Common myeloid progenitor, CD34-positive (primary cell): ENCODE data around the gene MAP3K2.
A peak's percentile ranks its signal among the peaks of the same experiment; 100 is the strongest.

Experiments
- CTCF ChIA-PET: fragments of 350-600 bp; sonication (Branson Sonifier 250); formaldehyde crosslinking; loops from one replicate; lab custom pipeline; 2021; ENCODE audit warnings: antibody characterized with exemption; lab: Charles Lee
- POLR2A ChIA-PET: fragments of 350-600 bp; sonication (Branson Sonifier 250); formaldehyde crosslinking; loops from one replicate; lab custom pipeline; 2021; ENCODE audit warnings: antibody characterized with exemption; lab: Charles Lee
- DNase-seq, 3 donors: peaks; one replicate each; pipeline versions ENCODE4 v3.0.0 to v3.0.0-alpha.2; 2013
- H3K27ac ChIP-seq, 2 experiments: 1 replicate in 1 of 2; 2 replicates in 1 of 2; pipeline ENCODE4 v1.7.0; 2013; ENCODE audit warnings: inconsistent platforms in 2 of 2, low read length in 2 of 2, mild to moderate bottlenecking in 2 of 2, low read depth in 1 of 2, moderate library complexity in 1 of 2; ENCODE audit not compliant: severe bottlenecking in 2 of 2, insufficient read depth in 1 of 2, poor library complexity in 1 of 2
- H3K27me3 ChIP-seq, 5 experiments: replicated peaks in 2 of 5; 1 replicate in 3 of 5; 2 replicates in 2 of 5; pipeline versions ENCODE4 v1.6.1 to v1.7.0; 2013; ENCODE audit warnings: low read length in 4 of 5, mild to moderate bottlenecking in 2 of 5, moderate library complexity in 2 of 5, inconsistent platforms in 1 of 5; ENCODE audit not compliant: insufficient read depth in 5 of 5, control insufficient read depth in 4 of 5
- H3K36me3 ChIP-seq, 4 experiments: 1 replicate in 2 of 4; 2 replicates in 2 of 4; pipeline versions ENCODE4 v1.6.1 to v1.7.0; 2013; ENCODE audit warnings: low read length in 3 of 4, control low read depth in 1 of 4, mild to moderate bottlenecking in 1 of 4; ENCODE audit not compliant: control insufficient read depth in 4 of 4, insufficient read depth in 4 of 4
- H3K4me1 ChIP-seq, 4 experiments: 1 replicate in 3 of 4; 2 replicates in 1 of 4; pipeline versions ENCODE4 v1.6.1 to v1.7.1; 2013; ENCODE audit warnings: low read length in 3 of 4, mild to moderate bottlenecking in 3 of 4, control low read depth in 1 of 4, inconsistent platforms in 1 of 4, moderate library complexity in 1 of 4; ENCODE audit not compliant: control insufficient read depth in 4 of 4, insufficient read depth in 4 of 4; ENCODE audit errors: control extremely low read depth in 1 of 4
- H3K4me3 ChIP-seq, 7 experiments: 1 replicate in 4 of 7; 2 replicates in 3 of 7; pipeline versions ENCODE4 v1.5.1 to v1.7.0; 2013; ENCODE audit warnings: mild to moderate bottlenecking in 7 of 7, low read length in 6 of 7, moderate library complexity in 6 of 7, inconsistent platforms in 2 of 7, low read depth in 2 of 7, control low read depth in 1 of 7; ENCODE audit not compliant: insufficient read depth in 4 of 7, control insufficient read depth in 1 of 7; ENCODE audit errors: extremely low read depth in 1 of 7
- H3K9me3 ChIP-seq, 5 experiments: 1 replicate in 4 of 5; 2 replicates in 1 of 5; pipeline versions ENCODE4 v1.6.1 to v1.7.1; 2013; ENCODE audit warnings: low read length in 4 of 5, mild to moderate bottlenecking in 2 of 5, inconsistent platforms in 1 of 5, low read depth in 1 of 5, moderate library complexity in 1 of 5; ENCODE audit not compliant: control insufficient read depth in 4 of 5, insufficient read depth in 2 of 5; ENCODE audit errors: control extremely low read depth in 1 of 5
- WGBS: methylation state at CpG from one replicate; pipeline ENCODE4 v1.1.5; 2013; ENCODE audit not compliant: insufficient coverage; 5-methylcytosine and 5-hydroxymethylcytosine counted together

Gene MAP3K2

GRCh38 chr2:127382831-127383230 is 4.9 kb downstream of the MAP3K2 start:
- no peak overlapping the region for H3K27ac ChIP-seq
- peaks cover 2 to 12% (median 6%) of the 10 kb centered on the region in 4 experiments for H3K36me3 ChIP-seq
- no peak overlapping the region for H3K4me3 ChIP-seq
- ChIA-PET POLR2A (no interaction called here), CTCF (no interaction called here)
- H3K4me1 ChIP-seq: peaks cover 4 to 25% (median 14%) of the 10 kb centered on the region in 4 experiments
- H3K27me3 ChIP-seq: no peaks in the 10 kb centered on the region
- H3K9me3 ChIP-seq: no peaks in the 10 kb centered on the region
- no peak for DNase-seq
- WGBS: 100% methylated on average over 3 of the region's 3 CpGs

GRCh38 chr2:127381762-127382161 is 6.0 kb downstream of the MAP3K2 start:
- 100% methylated on average over 1 of the region's 5 CpGs for WGBS
- H3K4me3 ChIP-seq: no peak overlapping the region
- peaks cover 2 to 21% (median 11%) of the 10 kb centered on the region in 4 experiments for H3K4me1 ChIP-seq
- POLR2A ChIA-PET: no interaction called here
- CTCF ChIA-PET: interaction anchor here (1.4 kb wide), 1 partner anchor 21 kb away, joined by 3 read pairs; no protein-coding TSS in a partner anchor
- peaks cover 2 to 17% (median 6%) of the 10 kb centered on the region in 4 experiments for H3K36me3 ChIP-seq
- no peaks in the 10 kb centered on the region for H3K27me3 ChIP-seq
- H3K27ac ChIP-seq: no peak overlapping the region
- peak in 1 of 3 donors; percentile 35 for DNase-seq
- H3K9me3 ChIP-seq: peaks cover 0 to 5% (median under 1%) of the 10 kb centered on the region in 5 experiments

DNA sequence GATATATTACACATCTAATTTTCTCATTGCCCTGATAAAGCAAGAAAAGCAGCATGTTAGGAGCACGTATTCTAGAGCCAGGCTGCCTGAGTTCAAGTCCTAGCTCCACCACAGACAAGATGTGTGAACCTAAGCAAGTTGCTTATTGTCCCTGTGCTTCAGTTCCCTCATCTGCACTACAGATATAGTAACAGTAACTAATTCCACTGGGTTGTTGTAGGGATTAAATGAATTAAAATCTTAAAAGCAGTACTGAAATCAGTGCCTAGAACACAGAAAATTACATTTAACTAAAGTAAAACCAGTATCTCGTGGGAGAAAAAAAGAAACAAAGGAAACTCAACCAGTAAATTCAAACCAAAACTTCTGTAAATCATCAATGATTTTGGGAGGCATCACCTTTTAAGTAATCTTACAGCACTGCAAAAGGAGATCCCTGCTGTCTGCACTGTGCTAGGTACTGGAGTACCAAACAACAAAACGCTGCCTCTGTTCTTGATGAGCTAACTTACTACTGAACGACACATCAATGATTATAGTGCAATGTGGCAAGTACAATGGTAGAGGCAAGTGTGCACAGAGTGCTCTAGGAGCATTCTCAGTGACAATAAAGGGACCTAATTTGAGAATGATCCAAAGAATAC is 7.9 kb downstream of the MAP3K2 start:
- no peak overlapping the region for H3K4me3 ChIP-seq
- 100% methylated on average over 3 of the region's 4 CpGs for WGBS
- peaks cover 1 to 20% (median 5%) of the 10 kb centered on the region in 5 experiments for H3K9me3 ChIP-seq
- CTCF ChIA-PET: interaction anchor here (1.1 to 2.0 kb wide), 4 partner anchors 14 to 99 kb away, joined by 4 to 9 read pairs (median 4); no protein-coding TSS in a partner anchor
- no peak overlapping the region for H3K27ac ChIP-seq
- no peak for DNase-seq
- H3K27me3 ChIP-seq: no peaks in the 10 kb centered on the region
- peaks cover 5 to 22% (median 7%) of the 10 kb centered on the region in 4 experiments for H3K36me3 ChIP-seq
- POLR2A ChIA-PET: no interaction called here
- H3K4me1 ChIP-seq: peaks cover 0 to 3% (median 2%) of the 10 kb centered on the region in 4 experiments

DNA sequence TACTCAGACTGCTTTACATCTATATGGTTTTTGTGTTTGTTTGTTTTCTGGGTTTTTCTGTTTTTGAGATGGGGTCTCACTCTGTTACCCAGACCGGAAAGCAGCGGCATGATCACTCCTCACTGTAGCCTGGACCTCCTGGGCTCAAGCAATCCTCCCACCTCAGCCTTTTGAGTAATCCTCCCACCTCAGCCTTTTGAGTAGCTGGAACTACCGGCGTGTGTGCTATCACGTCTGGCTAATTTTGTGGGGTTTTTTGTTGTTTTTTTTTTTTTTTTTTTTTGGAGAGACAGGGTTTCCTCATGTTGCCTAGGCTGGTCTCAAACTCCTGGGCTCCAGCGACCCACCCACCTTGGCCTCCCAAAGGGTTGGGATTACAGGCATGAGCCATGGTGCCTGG is 9.1 kb downstream of the MAP3K2 start:
- ChIA-PET POLR2A (no interaction called here), CTCF (interaction anchor here (1.1 to 2.0 kb wide), 4 partner anchors 13 to 100 kb away, joined by 4 to 9 read pairs (median 4); no protein-coding TSS in a partner anchor)
- no peak overlapping the region for H3K27ac ChIP-seq
- no peak for DNase-seq
- WGBS: no CpG with 5 or more reads among the region's 6 CpGs
- no peaks in the 10 kb centered on the region for H3K4me1 ChIP-seq
- no peaks in the 10 kb centered on the region for H3K27me3 ChIP-seq
- peaks cover 3 to 16% (median 5%) of the 10 kb centered on the region in 4 experiments for H3K36me3 ChIP-seq
- peaks cover 1 to 28% (median 11%) of the 10 kb centered on the region in 5 experiments for H3K9me3 ChIP-seq
- no peak overlapping the region for H3K4me3 ChIP-seq

DNA sequence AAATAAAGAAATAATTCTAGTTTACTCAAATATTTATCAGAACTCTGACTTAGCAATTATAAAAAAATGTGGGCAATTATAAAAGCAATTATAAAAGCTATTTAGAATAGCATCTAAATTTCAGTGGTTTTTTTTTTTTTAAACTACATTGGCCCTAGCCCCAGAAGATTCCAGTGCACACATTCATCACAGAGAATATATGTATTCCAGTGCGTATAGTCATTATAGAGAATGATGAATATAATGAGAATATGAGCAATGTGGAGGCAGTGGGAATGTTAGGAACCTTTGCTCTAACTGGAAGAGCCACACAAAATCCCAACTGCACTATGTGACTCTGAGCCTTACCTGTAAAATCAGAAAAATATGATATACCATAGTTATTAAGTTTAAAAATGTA is 10.5 kb downstream of the MAP3K2 start:
- WGBS: no CpG with 5 or more reads among the region's 1 CpG
- no peak overlapping the region for H3K4me3 ChIP-seq
- no peak for DNase-seq
- H3K27ac ChIP-seq: no peak overlapping the region
- H3K27me3 ChIP-seq: no peaks in the 10 kb centered on the region
- ChIA-PET POLR2A (interaction anchor here (0.7 kb wide), 1 partner anchor 37 kb away, joined by 4 read pairs; no protein-coding TSS in a partner anchor), CTCF (interaction anchor here (0.9 to 2.7 kb wide), 5 partner anchors 11 to 103 kb away, joined by 3 to 13 read pairs (median 3); no protein-coding TSS in a partner anchor)
- no peaks in the 10 kb centered on the region for H3K4me1 ChIP-seq
- H3K9me3 ChIP-seq: peaks cover 1 to 43% (median 17%) of the 10 kb centered on the region in 5 experiments
- H3K36me3 ChIP-seq: peaks cover 0 to 10% (median 4%) of the 10 kb centered on the region in 4 experiments

DNA sequence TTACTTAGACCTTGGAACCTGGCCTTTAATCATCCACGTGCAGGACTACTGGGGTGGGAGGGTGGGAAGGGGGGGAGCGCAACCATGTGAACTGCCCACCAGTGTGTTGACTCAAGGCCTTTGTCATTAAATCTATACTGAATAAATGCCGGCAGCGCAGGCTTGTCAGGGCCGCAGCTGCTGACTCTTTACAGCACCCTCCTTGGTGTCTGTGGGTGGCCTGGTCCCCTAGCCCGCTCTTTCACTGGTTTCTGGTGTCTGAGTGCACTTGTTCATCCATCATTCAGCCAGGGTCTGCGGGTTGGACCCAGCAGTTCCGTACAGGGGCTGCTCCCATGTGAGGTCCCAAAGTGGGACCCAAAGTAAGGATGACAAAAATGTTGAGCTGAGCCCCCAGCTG is 11.5 kb downstream of the MAP3K2 start:
- CTCF ChIA-PET: interaction anchor here (0.6 to 2.7 kb wide), 2 partner anchors 10 to 39 kb away, joined by 4 to 13 read pairs; no protein-coding TSS in a partner anchor
- WGBS: 95% methylated on average over 6 of the region's 8 CpGs
- no peak for DNase-seq
- POLR2A ChIA-PET: no interaction called here
- H3K27me3 ChIP-seq: no peaks in the 10 kb centered on the region
- peaks cover 0 to 10% (median 4%) of the 10 kb centered on the region in 4 experiments for H3K36me3 ChIP-seq
- peaks cover 1 to 51% (median 17%) of the 10 kb centered on the region in 5 experiments for H3K9me3 ChIP-seq
- H3K4me3 ChIP-seq: no peak overlapping the region
- H3K4me1 ChIP-seq: no peaks in the 10 kb centered on the region
- H3K27ac ChIP-seq: no peak overlapping the region
